Activated CD8-positive, alpha-beta T cell treated with anti-CD3 and anti-CD28 coated beads for 36 hours (primary cell): ENCODE data around the gene COL19A1. TPM values are rescaled to one million over a fixed set of nuclear protein-coding genes. Genes with fewer than 3 reads are reported as not detected.

Experiments used
- ATAC-seq: fragments of 200-7000 bp; cut with Tn5 transposase; one replicate; pipeline ENCODE4 v1.10.0; 2021; ENCODE audit warnings: mild to moderate bottlenecking, moderate library complexity
- CTCF ChIA-PET: fragments of 350-600 bp; sonication (Branson Sonifier 250); formaldehyde crosslinking; loops from one replicate; lab custom pipeline; 2021; ENCODE audit warnings: antibody characterized with exemption; lab: Charles Lee
- POLR2A ChIA-PET: fragments of 350-600 bp; sonication (Branson Sonifier 250); formaldehyde crosslinking; loops from one replicate; lab custom pipeline; 2021; ENCODE audit warnings: antibody characterized with exemption; lab: Charles Lee
- DNase-seq: peaks from one replicate; pipeline ENCODE4 v3.0.0-alpha.2; 2020
- H3K27ac Mint-ChIP-seq: one replicate; pipeline ENCODE4 v1.8.0; 2021; ENCODE audit warnings: mild to moderate bottlenecking, mixed read lengths
- H3K27me3 Mint-ChIP-seq: one replicate; pipeline ENCODE4 v1.8.0; 2021; ENCODE audit warnings: mixed read lengths
- H3K36me3 Mint-ChIP-seq: one replicate; pipeline ENCODE4 v1.8.0; 2021; ENCODE audit warnings: low read depth, mixed read lengths
- H3K4me1 Mint-ChIP-seq: one replicate; pipeline ENCODE4 v1.8.0; 2021; ENCODE audit warnings: low read depth, mixed read lengths
- H3K4me3 Mint-ChIP-seq: one replicate; pipeline ENCODE4 v1.8.0; 2021; ENCODE audit warnings: mild to moderate bottlenecking, moderate library complexity, mixed read lengths
- H3K9me3 Mint-ChIP-seq: one replicate; pipeline ENCODE4 v1.8.0; 2021; ENCODE audit warnings: mixed read lengths
- intact Hi-C: fragments of 100-400 bp; cut with micrococcal nuclease; formaldehyde crosslinking; loops from one replicate; pipeline ENCODE4 v1.10.0; 2022
- total RNA-seq, 2 experiments: library from RNA; stranded (reverse); gene quantifications; one replicate each; pipeline ENCODE4 v1.2.3, GENCODE V29; 2021
- TF ChIP-seq, protein P1 (sequence below): fragments of 200-600 bp; IDR thresholded peaks from one replicate; pipeline ENCODE4 v1.8.0; 2022; ENCODE audit warnings: antibody characterized with exemption, mild to moderate bottlenecking

COL19A1 gene
- total RNA-seq, 2 experiments from 2014 or later: 0.14 TPM; not detected in 1

GRCh38 chr6:69936674-69937363 lies 70.5 kb downstream of the COL19A1 start:
- Mint-ChIP-seq H3K4me1 (no peaks in the 10 kb centered on the region), H3K4me3 (no peak overlapping the region), H3K36me3 (no peaks in the 10 kb centered on the region), H3K27me3 (peaks cover 7% of the 10 kb centered on the region), H3K27ac (no peak overlapping the region), H3K9me3 (no peaks in the 10 kb centered on the region)
- TF ChIP-seq, protein P1, sequence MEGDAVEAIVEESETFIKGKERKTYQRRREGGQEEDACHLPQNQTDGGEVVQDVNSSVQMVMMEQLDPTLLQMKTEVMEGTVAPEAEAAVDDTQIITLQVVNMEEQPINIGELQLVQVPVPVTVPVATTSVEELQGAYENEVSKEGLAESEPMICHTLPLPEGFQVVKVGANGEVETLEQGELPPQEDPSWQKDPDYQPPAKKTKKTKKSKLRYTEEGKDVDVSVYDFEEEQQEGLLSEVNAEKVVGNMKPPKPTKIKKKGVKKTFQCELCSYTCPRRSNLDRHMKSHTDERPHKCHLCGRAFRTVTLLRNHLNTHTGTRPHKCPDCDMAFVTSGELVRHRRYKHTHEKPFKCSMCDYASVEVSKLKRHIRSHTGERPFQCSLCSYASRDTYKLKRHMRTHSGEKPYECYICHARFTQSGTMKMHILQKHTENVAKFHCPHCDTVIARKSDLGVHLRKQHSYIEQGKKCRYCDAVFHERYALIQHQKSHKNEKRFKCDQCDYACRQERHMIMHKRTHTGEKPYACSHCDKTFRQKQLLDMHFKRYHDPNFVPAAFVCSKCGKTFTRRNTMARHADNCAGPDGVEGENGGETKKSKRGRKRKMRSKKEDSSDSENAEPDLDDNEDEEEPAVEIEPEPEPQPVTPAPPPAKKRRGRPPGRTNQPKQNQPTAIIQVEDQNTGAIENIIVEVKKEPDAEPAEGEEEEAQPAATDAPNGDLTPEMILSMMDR: no peak
- intact Hi-C loops: no loop called here
- DNase-seq (no peak), ATAC-seq (no peak)
- CTCF ChIA-PET: no interaction called here
- POLR2A ChIA-PET: no interaction called here

DNA sequence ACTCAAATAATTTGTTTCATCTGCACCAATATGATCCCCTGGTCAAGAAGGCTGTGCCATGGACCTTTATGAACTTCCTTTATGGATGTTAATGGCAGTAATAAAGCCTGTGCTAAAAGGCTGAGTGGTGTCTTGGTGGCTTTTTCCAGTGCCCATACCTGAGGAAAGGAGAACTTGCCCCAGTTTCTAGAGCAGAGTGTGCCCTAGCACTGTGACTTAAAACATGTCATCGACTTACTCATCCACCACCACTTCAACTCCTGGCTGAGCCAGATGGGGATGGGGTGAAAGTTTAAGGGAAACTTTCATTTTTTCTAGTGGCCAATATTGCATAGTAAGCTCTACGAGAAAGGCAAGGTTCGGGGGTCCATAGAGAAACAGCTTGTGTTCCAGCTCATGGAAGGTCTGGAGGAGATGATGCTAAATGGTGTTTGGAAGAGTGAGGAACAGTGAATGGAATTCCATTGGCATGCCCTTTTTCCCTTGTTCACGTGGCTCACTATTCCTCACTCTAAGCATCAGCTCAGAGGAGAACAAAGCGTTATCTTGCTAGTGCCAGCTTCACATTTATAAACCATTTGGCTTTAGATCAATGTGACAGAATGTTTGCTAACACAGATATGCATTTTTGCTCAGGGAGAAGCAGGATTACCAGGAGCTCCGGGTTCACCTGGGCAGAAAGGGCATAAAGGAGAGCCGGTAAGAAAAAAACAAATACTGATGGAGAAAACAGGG lies 71.2 kb downstream of the COL19A1 start:
- DNase-seq (no peak), ATAC-seq (no peak)
- ChIA-PET CTCF (no interaction called here), POLR2A (no interaction called here)
- intact Hi-C loops: no loop called here
- H3K27ac Mint-ChIP-seq: no peak overlapping the region
- no peaks in the 10 kb centered on the region for H3K4me1 Mint-ChIP-seq
- H3K36me3 Mint-ChIP-seq: no peaks in the 10 kb centered on the region
- TF ChIP-seq, protein P1: no peak
- H3K9me3 Mint-ChIP-seq: no peaks in the 10 kb centered on the region
- H3K4me3 Mint-ChIP-seq: no peak overlapping the region
- peaks cover 8% of the 10 kb centered on the region for H3K27me3 Mint-ChIP-seq

GRCh38 chr6:69942485-69942884 lies 76.1 kb downstream of the COL19A1 start:
- no peaks in the 10 kb centered on the region for H3K9me3 Mint-ChIP-seq
- intact Hi-C loops: no loop called here
- TF ChIP-seq, protein P1: no peak
- ChIA-PET POLR2A (no interaction called here), CTCF (no interaction called here)
- no peak overlapping the region for H3K27ac Mint-ChIP-seq
- DNase-seq (no peak), ATAC-seq (no peak)
- peaks cover 12% of the 10 kb centered on the region for H3K27me3 Mint-ChIP-seq
- no peak overlapping the region for H3K4me3 Mint-ChIP-seq
- H3K36me3 Mint-ChIP-seq: no peaks in the 10 kb centered on the region
- H3K4me1 Mint-ChIP-seq: peaks cover 3% of the 10 kb centered on the region

- no peaks in the 10 kb centered on the region for H3K36me3 Mint-ChIP-seq
- intact Hi-C loops: no loop called here
These were observed 78.8 kb downstream of the COL19A1 start for GRCh38 chr6:69945192-69945591.

More at GRCh38 chr6:69945192-69945591, 78.8 kb downstream of the COL19A1 start:
- CTCF ChIA-PET: interaction anchor here (1.0 kb wide), 1 partner anchor 9 kb away, joined by 3 read pairs; no protein-coding TSS in a partner anchor
- TF ChIP-seq, protein P1: no peak
- Mint-ChIP-seq H3K4me3 (no peak overlapping the region), H3K27ac (no peak overlapping the region), H3K4me1 (peaks cover 3% of the 10 kb centered on the region), H3K27me3 (peaks cover 17% of the 10 kb centered on the region), H3K9me3 (no peaks in the 10 kb centered on the region)
- no peak for DNase-seq
- ATAC-seq: no peak
- POLR2A ChIA-PET: no interaction called here
